B cell (primary cell): ENCODE results near the gene ANKRD34A.

Experiments used
- EZH2 ChIP-seq: IDR thresholded peaks from 2 replicates; pipeline ENCODE4 v1.6.1; 2012; ENCODE audit warnings: borderline replicate concordance, low read depth, mild to moderate bottlenecking, moderate library complexity, low read length; ENCODE audit not compliant: insufficient read depth, poor library complexity, severe bottlenecking
- TF ChIP-seq, protein P1 (sequence below): fragments of 200-600 bp; IDR thresholded peaks from one replicate; pipeline ENCODE4 v1.8.0; 2022; ENCODE audit warnings: antibody characterized with exemption, mild to moderate bottlenecking

DNA sequence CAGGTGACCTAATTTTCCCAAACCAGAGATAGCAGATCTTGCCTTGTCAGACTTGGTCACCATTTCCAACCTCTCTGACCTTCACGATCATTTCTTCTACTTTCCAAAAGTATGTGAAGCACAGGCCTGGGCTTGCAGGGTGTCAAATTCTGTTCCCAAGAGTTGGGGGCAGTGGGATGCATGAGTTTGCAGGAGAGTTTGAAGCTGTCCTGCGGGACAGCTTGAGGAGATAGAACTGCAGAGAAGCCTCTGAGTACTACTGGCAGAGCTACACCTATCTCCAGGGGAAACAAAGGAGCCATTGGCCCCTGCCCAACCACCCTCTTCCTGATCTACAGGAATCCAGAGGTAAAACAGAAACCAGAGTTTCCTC lies 20.7 kb upstream of the ANKRD34A start:
- TF ChIP-seq, protein P1, sequence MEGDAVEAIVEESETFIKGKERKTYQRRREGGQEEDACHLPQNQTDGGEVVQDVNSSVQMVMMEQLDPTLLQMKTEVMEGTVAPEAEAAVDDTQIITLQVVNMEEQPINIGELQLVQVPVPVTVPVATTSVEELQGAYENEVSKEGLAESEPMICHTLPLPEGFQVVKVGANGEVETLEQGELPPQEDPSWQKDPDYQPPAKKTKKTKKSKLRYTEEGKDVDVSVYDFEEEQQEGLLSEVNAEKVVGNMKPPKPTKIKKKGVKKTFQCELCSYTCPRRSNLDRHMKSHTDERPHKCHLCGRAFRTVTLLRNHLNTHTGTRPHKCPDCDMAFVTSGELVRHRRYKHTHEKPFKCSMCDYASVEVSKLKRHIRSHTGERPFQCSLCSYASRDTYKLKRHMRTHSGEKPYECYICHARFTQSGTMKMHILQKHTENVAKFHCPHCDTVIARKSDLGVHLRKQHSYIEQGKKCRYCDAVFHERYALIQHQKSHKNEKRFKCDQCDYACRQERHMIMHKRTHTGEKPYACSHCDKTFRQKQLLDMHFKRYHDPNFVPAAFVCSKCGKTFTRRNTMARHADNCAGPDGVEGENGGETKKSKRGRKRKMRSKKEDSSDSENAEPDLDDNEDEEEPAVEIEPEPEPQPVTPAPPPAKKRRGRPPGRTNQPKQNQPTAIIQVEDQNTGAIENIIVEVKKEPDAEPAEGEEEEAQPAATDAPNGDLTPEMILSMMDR: no peak
- TF ChIP-seq EZH2: no peak
